ENCODE data around the gene CAMK1D.

GRCh38 chr10:12777840-12778585 is 428.7 kb downstream of the CAMK1D start:
- TF ChIP-seq, protein P1, sequence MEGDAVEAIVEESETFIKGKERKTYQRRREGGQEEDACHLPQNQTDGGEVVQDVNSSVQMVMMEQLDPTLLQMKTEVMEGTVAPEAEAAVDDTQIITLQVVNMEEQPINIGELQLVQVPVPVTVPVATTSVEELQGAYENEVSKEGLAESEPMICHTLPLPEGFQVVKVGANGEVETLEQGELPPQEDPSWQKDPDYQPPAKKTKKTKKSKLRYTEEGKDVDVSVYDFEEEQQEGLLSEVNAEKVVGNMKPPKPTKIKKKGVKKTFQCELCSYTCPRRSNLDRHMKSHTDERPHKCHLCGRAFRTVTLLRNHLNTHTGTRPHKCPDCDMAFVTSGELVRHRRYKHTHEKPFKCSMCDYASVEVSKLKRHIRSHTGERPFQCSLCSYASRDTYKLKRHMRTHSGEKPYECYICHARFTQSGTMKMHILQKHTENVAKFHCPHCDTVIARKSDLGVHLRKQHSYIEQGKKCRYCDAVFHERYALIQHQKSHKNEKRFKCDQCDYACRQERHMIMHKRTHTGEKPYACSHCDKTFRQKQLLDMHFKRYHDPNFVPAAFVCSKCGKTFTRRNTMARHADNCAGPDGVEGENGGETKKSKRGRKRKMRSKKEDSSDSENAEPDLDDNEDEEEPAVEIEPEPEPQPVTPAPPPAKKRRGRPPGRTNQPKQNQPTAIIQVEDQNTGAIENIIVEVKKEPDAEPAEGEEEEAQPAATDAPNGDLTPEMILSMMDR (IDR thresholded peaks at IDR 0.05) = no peak
- TF ChIP-seq POLR2A (IDR thresholded peaks at IDR 0.05) = no peak

Measured in right lobe of liver (tissue), 4 donors.